ENCODE data around the gene RENBP.

The RENBP gene

GRCh38 chrX:153971124-153971449, 26.6 kb upstream of the RENBP start:
- TF ChIP-seq, protein P1, sequence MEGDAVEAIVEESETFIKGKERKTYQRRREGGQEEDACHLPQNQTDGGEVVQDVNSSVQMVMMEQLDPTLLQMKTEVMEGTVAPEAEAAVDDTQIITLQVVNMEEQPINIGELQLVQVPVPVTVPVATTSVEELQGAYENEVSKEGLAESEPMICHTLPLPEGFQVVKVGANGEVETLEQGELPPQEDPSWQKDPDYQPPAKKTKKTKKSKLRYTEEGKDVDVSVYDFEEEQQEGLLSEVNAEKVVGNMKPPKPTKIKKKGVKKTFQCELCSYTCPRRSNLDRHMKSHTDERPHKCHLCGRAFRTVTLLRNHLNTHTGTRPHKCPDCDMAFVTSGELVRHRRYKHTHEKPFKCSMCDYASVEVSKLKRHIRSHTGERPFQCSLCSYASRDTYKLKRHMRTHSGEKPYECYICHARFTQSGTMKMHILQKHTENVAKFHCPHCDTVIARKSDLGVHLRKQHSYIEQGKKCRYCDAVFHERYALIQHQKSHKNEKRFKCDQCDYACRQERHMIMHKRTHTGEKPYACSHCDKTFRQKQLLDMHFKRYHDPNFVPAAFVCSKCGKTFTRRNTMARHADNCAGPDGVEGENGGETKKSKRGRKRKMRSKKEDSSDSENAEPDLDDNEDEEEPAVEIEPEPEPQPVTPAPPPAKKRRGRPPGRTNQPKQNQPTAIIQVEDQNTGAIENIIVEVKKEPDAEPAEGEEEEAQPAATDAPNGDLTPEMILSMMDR (IDR thresholded peaks at IDR 0.05; ENCODE audit: insufficient read depth, low read length, missing control alignments), result no peak
- H3K4me3 ChIP-seq (ENCODE audit: low read depth, low read length), result peak overlapping the region; percentile 83
- CTCF ChIA-PET, result interaction anchor here (1.1 to 2.4 kb wide), 4 partner anchors 18 to 77 kb away, joined by 3 to 7 read pairs (median 4); partner anchors contain the start of gene ARHGAP4
- peak; percentile 17 for DNase-seq (ENCODE audit: low read depth, low spot score)
- POLR2A ChIA-PET, result interaction anchor here (0.7 to 1.0 kb wide), 2 partner anchors 13 to 37 kb away, joined by 3 read pairs; no protein-coding TSS in a partner anchor

- TF ChIP-seq, protein P1 (IDR thresholded peaks at IDR 0.05; ENCODE audit: insufficient read depth, low read length, missing control alignments), result no peak
- POLR2A ChIA-PET, result interaction anchor here (0.6 to 1.0 kb wide), 4 partner anchors 12 to 506 kb away, joined by 3 to 4 read pairs (median 3); no protein-coding TSS in a partner anchor
- peak; percentile 12 for DNase-seq (ENCODE audit: low read depth, low spot score)
- CTCF ChIA-PET, result interaction anchor here (1.1 to 2.4 kb wide), 4 partner anchors 18 to 77 kb away, joined by 3 to 7 read pairs (median 4); partner anchors contain the start of gene ARHGAP4
- peak overlapping the region; percentile 83 for H3K4me3 ChIP-seq (ENCODE audit: low read depth, low read length)
Observed at GRCh38 chrX:153970357-153971123, 26.1 kb upstream of the RENBP start.

DNA sequence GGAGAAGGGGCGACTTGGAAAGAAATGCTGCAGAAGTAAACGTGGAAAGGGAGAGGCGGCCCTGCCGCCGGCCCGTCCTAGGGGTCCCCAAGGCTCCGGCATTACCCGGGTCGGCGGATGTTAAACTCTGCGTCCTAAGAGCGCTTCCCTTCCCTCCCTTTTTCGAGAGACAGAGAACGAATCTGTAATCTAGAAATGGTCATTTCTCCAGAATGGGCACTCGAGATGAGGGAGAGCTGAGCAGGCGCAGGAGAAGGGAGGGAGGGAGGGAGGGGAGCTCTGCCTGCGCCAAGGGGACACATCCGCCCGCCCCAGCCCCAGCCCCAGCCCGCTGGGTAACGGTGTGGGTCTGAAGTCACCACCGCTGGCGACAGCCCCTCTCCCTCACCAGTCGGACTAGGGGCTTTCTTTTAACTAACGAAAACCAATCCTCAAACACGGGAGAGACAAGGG, 25.5 kb upstream of the RENBP start:
- peak overlapping the region; percentile 83 for H3K4me3 ChIP-seq (ENCODE audit: low read depth, low read length)
- POLR2A ChIA-PET, result interaction anchor here (0.6 to 0.8 kb wide), 2 partner anchors 42 to 507 kb away, joined by 3 to 4 read pairs; no protein-coding TSS in a partner anchor
- DNase-seq (ENCODE audit: low read depth, low spot score), result no peak
- TF ChIP-seq, protein P1 (IDR thresholded peaks at IDR 0.05; ENCODE audit: insufficient read depth, low read length, missing control alignments), result no peak
- CTCF ChIA-PET, result interaction anchor here (1.3 to 9.0 kb wide), 4 partner anchors 19 to 207 kb away, joined by 3 to 99 read pairs (median 8); partner anchors contain the start of genes ARHGAP4 and PLXNB3

DNA sequence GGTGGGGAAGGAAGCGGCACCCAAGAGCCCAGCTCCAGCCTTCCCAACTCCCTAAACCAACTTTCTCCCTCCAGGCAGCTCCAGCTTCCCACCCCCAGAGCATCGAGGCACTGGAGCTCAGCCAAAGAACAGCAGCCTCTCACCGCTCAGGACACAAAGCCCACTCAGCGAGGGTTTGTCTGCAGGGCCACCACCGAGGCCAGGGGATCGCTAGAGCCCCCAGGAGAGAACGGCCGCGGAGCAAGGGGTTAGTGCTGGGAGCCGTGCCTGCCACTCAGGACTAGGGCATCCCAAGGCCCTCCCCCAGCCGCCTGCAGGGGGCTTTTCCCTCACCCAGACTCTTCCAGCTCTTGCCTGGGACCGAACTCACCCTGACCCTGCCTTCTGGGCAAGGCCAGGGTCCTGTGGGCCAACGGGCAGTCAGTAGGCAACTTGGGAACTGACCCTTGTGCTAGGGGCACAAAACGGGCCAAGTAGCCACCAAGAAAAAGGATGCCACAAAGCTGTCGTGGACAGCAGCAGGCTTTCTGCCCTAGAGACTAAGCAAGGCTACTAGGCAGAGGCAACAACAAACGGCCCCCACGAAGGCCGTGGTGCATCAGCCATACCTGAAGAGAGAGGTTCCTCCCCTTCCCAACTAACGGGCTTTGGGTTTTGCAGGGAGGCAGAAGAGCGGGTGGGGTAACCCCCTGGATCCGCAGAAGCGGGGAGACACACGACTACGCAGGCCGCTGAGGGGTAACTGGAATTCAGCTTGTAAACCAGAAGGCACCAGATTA, 24.9 kb upstream of the RENBP start:
- ChIA-PET POLR2A (interaction anchor here (0.6 to 0.7 kb wide), 2 partner anchors 33 to 507 kb away, joined by 3 to 4 read pairs; no protein-coding TSS in a partner anchor), CTCF (interaction anchor here (2.4 to 9.0 kb wide), 3 partner anchors 18 to 206 kb away, joined by 7 to 99 read pairs (median 9); partner anchors contain the start of genes ARHGAP4 and PLXNB3)
- TF ChIP-seq, protein P1 (IDR thresholded peaks at IDR 0.05; ENCODE audit: insufficient read depth, low read length, missing control alignments), result no peak
- no peak for DNase-seq (ENCODE audit: low read depth, low spot score)
- peak overlapping the region; percentile 83 for H3K4me3 ChIP-seq (ENCODE audit: low read depth, low read length)

DNA sequence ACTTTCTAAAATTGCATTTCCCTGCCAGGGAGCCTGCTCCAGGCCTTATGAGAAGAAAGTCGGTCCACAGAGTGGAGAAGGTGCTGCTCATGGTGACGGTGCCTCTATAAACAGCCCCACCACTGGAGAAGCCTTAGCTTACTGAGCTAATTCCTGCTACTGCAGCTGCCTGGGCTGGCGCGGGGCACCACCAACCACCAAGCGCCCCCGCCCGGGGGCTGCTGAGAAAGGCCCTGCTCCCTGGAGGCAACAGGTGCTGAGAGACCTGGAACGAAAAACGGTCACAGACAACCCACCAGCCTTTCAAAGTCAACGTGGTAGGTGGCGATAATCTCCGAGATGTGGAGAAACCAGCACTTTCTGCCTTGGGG, 24.3 kb upstream of the RENBP start:
- TF ChIP-seq, protein P1 (IDR thresholded peaks at IDR 0.05; ENCODE audit: insufficient read depth, low read length, missing control alignments), result no peak
- no peak for DNase-seq (ENCODE audit: low read depth, low spot score)
- H3K4me3 ChIP-seq (ENCODE audit: low read depth, low read length), result peak overlapping the region; percentile 83
- CTCF ChIA-PET, result interaction anchor here (2.5 to 9.0 kb wide), 2 partner anchors 18 to 205 kb away, joined by 9 to 99 read pairs; partner anchors contain the start of gene PLXNB3
- POLR2A ChIA-PET, result interaction anchor here (0.7 to 0.8 kb wide), 2 partner anchors 33 to 402 kb away, joined by 3 read pairs; no protein-coding TSS in a partner anchor

All from AG04449 (cell line).